HG02884 (cell line): Measurements from ENCODE around the gene ASF1B.
A peak's percentile ranks its signal among the peaks of the same experiment; 100 is the strongest.
"Not testable (repeated sequence)": the region's sequence is repeated elsewhere in the genome, so short reads cannot be mapped to it uniquely, and the experiment has no call there.

ENCODE experiments used
- ATAC-seq: cut with Tn5 transposase; IDR thresholded peaks from one replicate; pipeline ENCODE4 v1.9.1; 2021; ENCODE audit warnings: mild to moderate bottlenecking, moderate library complexity; ENCODE audit not compliant: unreplicated experiment

ASF1B gene

GRCh38 chr19:14136509-14137281 lies at the start of gene ASF1B:
Gene ASF1B (minus strand): TSS chr19:14136589. CDS start chr19:14136456, 133 bp downstream.
- peak; percentile 75 for ATAC-seq

GRCh38 chr19:14185691-14186090 lies 49.3 kb upstream of the ASF1B start:
- not testable (repeated sequence) for ATAC-seq

- ATAC-seq: no peak
These were observed 48.8 kb upstream of the ASF1B start for GRCh38 chr19:14185158-14185557.

GRCh38 chr19:14183741-14184350 lies 47.5 kb upstream of the ASF1B start:
- no peak for ATAC-seq

GRCh38 chr19:14182476-14182875 lies 46.1 kb upstream of the ASF1B start:
- no peak for ATAC-seq

- no peak for ATAC-seq
These were observed 45.5 kb upstream of the ASF1B start for GRCh38 chr19:14181906-14182305.

GRCh38 chr19:14181199-14181598 lies 44.8 kb upstream of the ASF1B start:
- not testable (repeated sequence) for ATAC-seq

GRCh38 chr19:14177496-14178074 lies 41.2 kb upstream of the ASF1B start:
- no peak for ATAC-seq

GRCh38 chr19:14175351-14175792 lies 39.0 kb upstream of the ASF1B start:
- no peak for ATAC-seq

GRCh38 chr19:14174883-14175282 lies 38.5 kb upstream of the ASF1B start:
- ATAC-seq: no peak

- ATAC-seq: no peak
These were observed 32.6 kb upstream of the ASF1B start for GRCh38 chr19:14168993-14169392.

GRCh38 chr19:14168259-14168972 lies 32.0 kb upstream of the ASF1B start:
- no peak for ATAC-seq

- no peak for ATAC-seq
These were observed 31.3 kb upstream of the ASF1B start for GRCh38 chr19:14167576-14168138.

- no peak for ATAC-seq
These were observed 30.7 kb upstream of the ASF1B start for GRCh38 chr19:14166999-14167575.

GRCh38 chr19:14165990-14166830 lies 29.8 kb upstream of the ASF1B start:
- ATAC-seq: no peak

- ATAC-seq: no peak
These were observed 28.5 kb upstream of the ASF1B start for GRCh38 chr19:14164724-14165493.

- ATAC-seq: no peak
These were observed 27.7 kb upstream of the ASF1B start for GRCh38 chr19:14164082-14164481.

- no peak for ATAC-seq
These were observed 26.5 kb upstream of the ASF1B start for GRCh38 chr19:14162871-14163297.

GRCh38 chr19:14161305-14161704 lies 24.9 kb upstream of the ASF1B start:
- ATAC-seq: no peak
